ENCODE results near the gene LYPD6. TPM values are rescaled to one million over a fixed set of nuclear protein-coding genes. Genes with fewer than 3 reads are reported as not detected.

Gene LYPD6
- polyA plus RNA-seq, 1 donor: 5.4 TPM

DNA sequence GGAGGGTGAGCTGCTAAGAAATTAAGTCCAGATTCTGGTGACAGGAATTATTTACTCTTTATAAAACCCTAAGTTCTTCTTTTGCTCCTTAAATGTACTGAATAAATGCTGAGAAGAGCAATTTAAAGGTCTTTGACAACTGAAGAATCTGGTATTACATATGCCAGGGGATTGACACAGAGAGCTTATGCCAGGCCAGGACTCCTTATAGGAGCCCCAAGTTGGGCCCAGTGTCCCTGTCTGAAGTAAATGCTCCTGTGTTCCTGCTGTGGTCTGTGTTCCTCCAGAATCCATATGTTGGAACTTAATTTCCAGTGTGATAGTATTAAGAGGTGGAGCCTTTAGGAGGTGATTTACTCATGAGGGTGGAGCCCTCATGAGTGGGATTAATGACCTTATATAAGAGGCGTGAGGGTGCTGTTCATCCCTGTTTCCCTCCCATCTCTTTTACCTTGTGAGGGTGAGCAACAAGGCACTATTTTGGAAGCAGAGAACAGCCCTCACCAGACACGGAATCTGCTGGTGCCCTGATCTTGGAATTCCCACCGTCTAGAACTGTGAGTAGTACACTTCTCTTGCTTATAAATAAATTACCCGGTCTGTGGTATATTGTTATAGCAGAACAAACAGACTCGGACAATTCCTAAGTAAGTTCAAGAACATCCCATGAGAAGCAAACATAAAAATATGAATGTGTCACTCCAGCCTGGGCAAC, 39.8 kb downstream of the LYPD6 start:
- Histone ChIP-seq H3K4me3 (ENCODE audit: low read length) (no peak overlapping the region), H3K27ac (ENCODE audit: low read length) (no peak overlapping the region), H3K36me3 (ENCODE audit: control insufficient read depth, insufficient read depth, low read length) (no peaks in the 10 kb centered on the region), H3K4me1 (ENCODE audit: control insufficient read depth, insufficient read depth, low read length) (peaks cover 8% of the 10 kb centered on the region), H3K27me3 (ENCODE audit: control insufficient read depth, insufficient read depth, low read length) (no peaks in the 10 kb centered on the region), H3K9me3 (ENCODE audit: control insufficient read depth, low read depth, low read length) (no peaks in the 10 kb centered on the region)
- no CpG with 5 or more reads among the region's 5 CpGs for WGBS (ENCODE audit: insufficient coverage, low lambda C conversion rate)
- no peak for DNase-seq

DNA sequence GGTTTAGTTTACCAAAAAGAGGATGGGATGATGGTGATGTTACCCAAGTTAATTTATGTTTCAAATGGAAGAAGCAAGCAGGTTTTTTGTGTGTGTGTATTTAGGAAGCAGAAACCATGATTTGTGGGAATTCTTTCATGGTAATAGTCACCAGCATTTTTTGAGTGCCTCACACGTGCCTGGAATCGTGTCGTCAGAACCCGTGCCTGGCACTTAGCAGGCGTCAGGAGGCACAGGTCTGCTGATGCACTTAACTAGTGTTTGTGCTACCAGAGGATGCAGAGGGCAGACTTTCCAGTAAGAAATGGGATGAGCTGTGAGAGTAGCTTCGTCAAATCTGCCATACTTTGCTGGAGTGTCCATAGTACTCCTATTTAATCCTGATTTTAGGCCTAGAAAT, 41.1 kb downstream of the LYPD6 start:
- no CpG with 5 or more reads among the region's 6 CpGs for WGBS (ENCODE audit: insufficient coverage, low lambda C conversion rate)
- Histone ChIP-seq H3K4me1 (ENCODE audit: control insufficient read depth, insufficient read depth, low read length) (peaks cover 2% of the 10 kb centered on the region), H3K27ac (ENCODE audit: low read length) (no peak overlapping the region), H3K36me3 (ENCODE audit: control insufficient read depth, insufficient read depth, low read length) (no peaks in the 10 kb centered on the region), H3K4me3 (ENCODE audit: low read length) (no peak overlapping the region), H3K27me3 (ENCODE audit: control insufficient read depth, insufficient read depth, low read length) (no peaks in the 10 kb centered on the region), H3K9me3 (ENCODE audit: control insufficient read depth, low read depth, low read length) (no peaks in the 10 kb centered on the region)
- DNase-seq: no peak

DNA sequence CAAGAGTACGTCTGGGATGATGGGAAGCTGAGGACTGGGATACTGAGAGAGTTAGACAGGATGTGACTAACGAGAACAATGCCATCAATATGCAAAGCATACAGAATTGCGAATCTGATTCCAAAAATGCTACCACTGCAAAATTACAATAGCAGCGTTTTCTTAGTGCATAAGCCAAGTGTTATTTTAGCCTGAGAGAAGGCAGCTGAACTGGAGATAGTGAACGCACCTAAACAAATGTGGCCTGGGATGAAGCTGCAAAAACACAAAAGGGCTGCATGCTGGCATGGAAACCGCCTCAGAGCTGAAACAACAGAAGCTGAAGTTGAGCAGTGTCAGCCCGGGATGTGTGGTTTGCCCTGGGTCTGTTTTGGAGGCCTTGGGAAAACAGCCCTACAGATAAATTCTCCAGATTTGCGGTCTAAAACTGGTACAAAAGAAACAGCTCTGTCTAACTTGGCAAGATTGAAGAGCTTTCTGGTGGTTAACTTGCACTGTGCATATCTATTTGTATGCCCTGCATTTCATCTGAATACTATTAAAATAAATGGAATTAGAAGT, 45.5 kb downstream of the LYPD6 start:
- no peaks in the 10 kb centered on the region for H3K9me3 ChIP-seq (ENCODE audit: control insufficient read depth, low read depth, low read length)
- H3K4me3 ChIP-seq (ENCODE audit: low read length): no peak overlapping the region
- no peak for DNase-seq
- H3K27ac ChIP-seq (ENCODE audit: low read length): no peak overlapping the region
- no peaks in the 10 kb centered on the region for H3K4me1 ChIP-seq (ENCODE audit: control insufficient read depth, insufficient read depth, low read length)
- WGBS (ENCODE audit: insufficient coverage, low lambda C conversion rate): 79% methylated on average over 4 of the region's 8 CpGs
- H3K36me3 ChIP-seq (ENCODE audit: control insufficient read depth, insufficient read depth, low read length): no peaks in the 10 kb centered on the region
- no peaks in the 10 kb centered on the region for H3K27me3 ChIP-seq (ENCODE audit: control insufficient read depth, insufficient read depth, low read length)

DNA sequence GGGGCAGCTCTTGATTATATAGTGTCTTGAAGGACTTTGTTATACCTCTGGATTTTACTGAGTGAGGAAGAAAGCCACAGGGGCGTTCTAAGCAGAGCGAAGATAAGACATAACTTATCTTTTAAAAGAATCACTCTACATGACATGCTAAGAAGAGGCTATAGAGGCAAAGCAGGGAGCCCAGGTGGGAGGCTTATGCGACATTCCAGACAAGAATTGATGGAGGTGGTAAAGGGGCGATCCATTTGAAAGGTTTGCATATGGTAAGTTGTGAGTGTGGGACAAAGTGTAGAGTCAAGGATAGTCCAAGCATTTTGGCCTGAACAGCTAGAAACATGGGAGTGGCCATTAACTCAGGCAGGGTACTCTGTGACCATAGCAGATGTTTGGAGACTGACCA, 49.8 kb downstream of the LYPD6 start:
- Histone ChIP-seq H3K9me3 (ENCODE audit: control insufficient read depth, low read depth, low read length) (no peaks in the 10 kb centered on the region), H3K27me3 (ENCODE audit: control insufficient read depth, insufficient read depth, low read length) (no peaks in the 10 kb centered on the region), H3K27ac (ENCODE audit: low read length) (no peak overlapping the region), H3K4me1 (ENCODE audit: control insufficient read depth, insufficient read depth, low read length) (no peaks in the 10 kb centered on the region), H3K4me3 (ENCODE audit: low read length) (no peak overlapping the region), H3K36me3 (ENCODE audit: control insufficient read depth, insufficient read depth, low read length) (no peaks in the 10 kb centered on the region)
- DNase-seq: no peak
- WGBS (ENCODE audit: insufficient coverage, low lambda C conversion rate): 100% methylated on average over 2 of the region's 4 CpGs

DNA sequence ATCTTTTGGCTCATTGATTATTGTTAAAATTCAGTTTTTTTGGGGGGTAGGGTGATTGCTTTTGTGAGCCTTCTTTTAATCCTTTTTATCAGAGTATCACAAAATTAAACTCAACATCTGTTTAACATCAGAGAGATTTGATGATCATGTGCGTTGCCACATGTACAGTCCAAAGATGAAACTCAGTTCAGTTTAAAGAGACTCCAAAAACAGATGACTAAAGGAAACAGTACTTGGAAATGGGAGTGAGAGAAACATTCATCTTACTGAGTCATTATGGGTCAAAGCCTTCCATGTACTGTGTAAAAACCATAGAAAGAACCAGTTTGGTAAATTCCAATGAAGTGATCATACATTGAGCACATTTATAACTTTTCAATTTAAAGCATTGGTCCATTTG, 53.0 kb downstream of the LYPD6 start:
- Histone ChIP-seq H3K27me3 (ENCODE audit: control insufficient read depth, insufficient read depth, low read length) (no peaks in the 10 kb centered on the region), H3K9me3 (ENCODE audit: control insufficient read depth, low read depth, low read length) (no peaks in the 10 kb centered on the region), H3K4me1 (ENCODE audit: control insufficient read depth, insufficient read depth, low read length) (no peaks in the 10 kb centered on the region), H3K36me3 (ENCODE audit: control insufficient read depth, insufficient read depth, low read length) (no peaks in the 10 kb centered on the region), H3K4me3 (ENCODE audit: low read length) (no peak overlapping the region), H3K27ac (ENCODE audit: low read length) (no peak overlapping the region)
- WGBS (ENCODE audit: insufficient coverage, low lambda C conversion rate): no CpG with 5 or more reads among the region's 1 CpG
- DNase-seq: no peak

DNA sequence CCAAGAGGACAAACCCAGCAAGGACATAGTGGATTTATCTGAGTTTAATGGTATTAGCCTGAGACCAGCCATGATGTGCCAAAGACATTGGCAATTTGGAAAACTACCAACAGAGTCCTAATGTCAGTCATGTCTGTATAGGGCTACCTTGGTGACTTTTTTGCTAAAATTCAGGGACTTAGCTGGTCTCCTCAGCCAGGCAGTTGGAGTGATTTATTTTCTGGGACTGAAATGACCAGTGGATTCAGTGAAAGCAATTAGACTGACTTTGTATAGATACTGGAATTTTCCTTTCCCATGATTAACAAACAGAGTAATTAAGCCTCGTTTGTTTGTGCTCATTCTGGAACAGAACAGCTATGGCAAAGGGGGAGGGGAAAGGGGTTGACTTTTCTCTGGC, 55.0 kb downstream of the LYPD6 start:
- no peaks in the 10 kb centered on the region for H3K9me3 ChIP-seq (ENCODE audit: control insufficient read depth, low read depth, low read length)
- no peaks in the 10 kb centered on the region for H3K27me3 ChIP-seq (ENCODE audit: control insufficient read depth, insufficient read depth, low read length)
- H3K27ac ChIP-seq (ENCODE audit: low read length): no peak overlapping the region
- H3K36me3 ChIP-seq (ENCODE audit: control insufficient read depth, insufficient read depth, low read length): no peaks in the 10 kb centered on the region
- no peaks in the 10 kb centered on the region for H3K4me1 ChIP-seq (ENCODE audit: control insufficient read depth, insufficient read depth, low read length)
- no peak overlapping the region for H3K4me3 ChIP-seq (ENCODE audit: low read length)
- no peak for DNase-seq
- WGBS (ENCODE audit: insufficient coverage, low lambda C conversion rate): 80% methylated on average over 1 of the region's 1 CpG

DNA sequence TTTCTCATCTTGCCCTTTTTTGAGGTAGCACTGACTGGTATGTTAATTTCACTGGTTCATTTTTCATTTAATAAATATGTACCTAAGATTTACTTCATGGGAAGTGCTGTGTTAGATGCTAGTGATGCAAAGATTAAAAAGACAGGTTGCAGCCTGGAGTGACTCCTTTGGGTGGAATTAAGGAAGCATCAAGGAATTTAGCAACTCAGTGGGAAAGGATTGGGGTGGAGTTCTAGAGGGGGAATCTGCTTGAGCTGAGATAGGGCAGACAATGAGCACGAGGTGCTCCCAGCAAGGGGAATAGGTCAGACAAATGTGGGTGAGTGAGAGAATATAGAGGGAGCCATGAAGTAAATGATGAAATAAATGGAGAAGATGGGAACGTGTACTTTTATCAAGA, 57.0 kb downstream of the LYPD6 start:
- Histone ChIP-seq H3K27me3 (ENCODE audit: control insufficient read depth, insufficient read depth, low read length) (no peaks in the 10 kb centered on the region), H3K4me3 (ENCODE audit: low read length) (no peak overlapping the region), H3K4me1 (ENCODE audit: control insufficient read depth, insufficient read depth, low read length) (no peaks in the 10 kb centered on the region), H3K27ac (ENCODE audit: low read length) (no peak overlapping the region), H3K9me3 (ENCODE audit: control insufficient read depth, low read depth, low read length) (no peaks in the 10 kb centered on the region), H3K36me3 (ENCODE audit: control insufficient read depth, insufficient read depth, low read length) (no peaks in the 10 kb centered on the region)
- 44% methylated on average over 1 of the region's 2 CpGs for WGBS (ENCODE audit: insufficient coverage, low lambda C conversion rate)
- DNase-seq: no peak

DNA sequence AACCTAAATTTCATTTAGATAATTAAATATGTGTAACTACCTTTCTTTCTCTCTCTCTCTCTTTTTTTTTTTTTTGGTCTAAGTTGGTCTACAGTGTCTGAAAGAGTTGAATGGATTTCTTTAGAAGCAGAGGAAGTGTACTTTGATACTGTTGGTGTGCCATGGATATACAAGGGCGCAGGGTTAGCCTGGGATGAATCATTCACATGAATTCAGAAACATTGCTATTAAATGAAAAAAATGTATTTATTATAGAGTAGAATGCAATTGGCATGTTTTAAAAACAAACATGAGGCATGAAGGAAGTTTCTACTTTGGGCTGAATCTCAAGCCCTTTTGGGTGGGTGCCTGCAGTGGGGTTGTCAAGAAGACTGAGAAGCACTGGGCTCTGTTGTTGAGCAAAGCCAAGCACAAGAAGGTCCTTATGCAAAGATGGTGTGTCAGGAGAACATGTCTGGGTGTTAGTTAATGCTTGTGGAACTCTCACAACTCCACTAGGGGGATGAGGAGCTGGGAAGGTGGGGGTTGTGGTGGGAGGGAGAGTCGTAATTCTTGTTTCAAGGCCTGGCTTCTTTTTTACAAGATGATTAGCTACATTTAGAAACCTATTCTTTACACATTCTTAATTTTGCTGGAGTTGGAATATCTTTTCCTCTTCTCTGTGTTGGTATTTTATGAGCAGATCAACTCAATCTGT, 57.9 kb downstream of the LYPD6 start:
- Histone ChIP-seq H3K36me3 (ENCODE audit: control insufficient read depth, insufficient read depth, low read length) (no peaks in the 10 kb centered on the region), H3K4me3 (ENCODE audit: low read length) (no peak overlapping the region), H3K27ac (ENCODE audit: low read length) (no peak overlapping the region), H3K9me3 (ENCODE audit: control insufficient read depth, low read depth, low read length) (no peaks in the 10 kb centered on the region), H3K27me3 (ENCODE audit: control insufficient read depth, insufficient read depth, low read length) (no peaks in the 10 kb centered on the region), H3K4me1 (ENCODE audit: control insufficient read depth, insufficient read depth, low read length) (no peaks in the 10 kb centered on the region)
- 40% methylated on average over 1 of the region's 2 CpGs for WGBS (ENCODE audit: insufficient coverage, low lambda C conversion rate)
- DNase-seq: no peak

DNA sequence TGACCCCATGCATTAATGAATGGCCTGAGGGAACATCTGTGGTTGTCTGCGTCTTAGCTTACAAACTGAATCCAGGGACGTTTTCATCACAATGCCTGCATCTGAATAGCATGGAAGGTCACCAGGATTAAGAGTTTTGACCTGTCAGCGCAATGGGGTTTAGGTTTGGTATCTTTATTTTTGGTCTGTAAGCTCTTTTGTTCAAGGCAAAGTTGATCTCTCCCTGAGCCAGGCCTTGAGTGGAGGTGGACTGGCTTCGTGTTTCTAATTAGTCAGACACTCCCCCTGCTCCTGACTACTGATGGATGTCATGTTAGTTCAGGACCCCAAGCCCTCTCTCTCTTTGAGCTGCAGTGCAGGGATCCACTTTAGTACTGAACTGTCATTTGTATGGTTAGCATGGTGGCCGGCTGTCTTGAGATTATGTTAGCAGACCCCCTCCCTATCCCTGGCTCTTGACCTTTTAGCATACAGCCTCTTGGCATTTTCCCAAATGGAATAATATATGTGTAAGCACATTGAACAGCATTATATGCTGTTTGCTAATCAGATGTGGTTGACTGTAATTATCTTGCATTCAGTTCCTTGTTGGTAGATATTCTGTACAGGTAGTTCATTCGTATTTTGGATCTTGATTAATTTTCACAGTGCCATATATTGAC, 59.2 kb downstream of the LYPD6 start:
- no peaks in the 10 kb centered on the region for H3K36me3 ChIP-seq (ENCODE audit: control insufficient read depth, insufficient read depth, low read length)
- no peaks in the 10 kb centered on the region for H3K9me3 ChIP-seq (ENCODE audit: control insufficient read depth, low read depth, low read length)
- H3K27me3 ChIP-seq (ENCODE audit: control insufficient read depth, insufficient read depth, low read length): no peaks in the 10 kb centered on the region
- H3K4me3 ChIP-seq (ENCODE audit: low read length): no peak overlapping the region
- no peak overlapping the region for H3K27ac ChIP-seq (ENCODE audit: low read length)
- no CpG with 5 or more reads among the region's 6 CpGs for WGBS (ENCODE audit: insufficient coverage, low lambda C conversion rate)
- DNase-seq: no peak
- H3K4me1 ChIP-seq (ENCODE audit: control insufficient read depth, insufficient read depth, low read length): no peaks in the 10 kb centered on the region

DNA sequence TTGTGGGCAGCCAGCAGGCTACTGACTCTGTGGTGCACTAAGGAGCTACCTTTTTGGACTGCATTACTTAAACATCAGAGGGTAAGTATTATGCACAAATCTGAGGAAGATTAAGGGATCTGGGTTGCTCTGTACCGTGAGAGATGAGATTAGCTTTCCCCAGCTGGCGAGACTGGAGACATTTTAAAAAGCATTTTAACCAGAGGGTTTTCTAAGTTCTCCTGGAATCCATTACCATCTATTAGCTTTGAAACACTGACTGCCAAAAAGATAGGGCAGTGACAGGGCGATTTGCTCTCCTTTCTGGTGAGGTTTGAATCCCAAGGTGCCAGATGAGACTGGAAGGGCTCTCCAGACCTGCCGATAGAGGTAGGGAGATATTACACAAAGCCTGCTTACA, 63.2 kb downstream of the LYPD6 start:
- WGBS (ENCODE audit: insufficient coverage, low lambda C conversion rate): 80% methylated on average over 1 of the region's 4 CpGs
- Histone ChIP-seq H3K4me1 (ENCODE audit: control insufficient read depth, insufficient read depth, low read length) (peaks cover 5% of the 10 kb centered on the region), H3K27ac (ENCODE audit: low read length) (no peak overlapping the region), H3K36me3 (ENCODE audit: control insufficient read depth, insufficient read depth, low read length) (no peaks in the 10 kb centered on the region), H3K27me3 (ENCODE audit: control insufficient read depth, insufficient read depth, low read length) (no peaks in the 10 kb centered on the region), H3K4me3 (ENCODE audit: low read length) (no peak overlapping the region), H3K9me3 (ENCODE audit: control insufficient read depth, low read depth, low read length) (no peaks in the 10 kb centered on the region)
- DNase-seq: no peak
